Stimulated activated CD8-positive, alpha-beta memory T cell treated with anti-CD3 and anti-CD28 coated beads, Interleukin-4, amount 100 ng/mL, for 48 hours (primary cell): ENCODE measurements around the gene TRIM3.

Experiments
- DNase-seq: peaks from one replicate; pipeline ENCODE4 v3.0.0-alpha.2; 2020

The TRIM3 gene

GRCh38 chr11:6433998-6434660 lies 39.6 kb downstream of the TRIM3 start:
- no peak for DNase-seq

GRCh38 chr11:6431861-6432260 lies 41.9 kb downstream of the TRIM3 start:
- DNase-seq, result no peak

GRCh38 chr11:6427516-6427915 lies 46.2 kb downstream of the TRIM3 start:
- no peak for DNase-seq

GRCh38 chr11:6420677-6421076 lies 53.1 kb downstream of the TRIM3 start:
- no peak for DNase-seq

GRCh38 chr11:6419009-6419631 lies 54.6 kb downstream of the TRIM3 start, which contains the start of gene APBB1:
TSS of gene APBB1 (minus strand) at chr11:6419094. CDS start at chr11:6411347, 7,747 bp downstream.
- DNase-seq, result peak; percentile 77

GRCh38 chr11:6418557-6419008 lies 55.2 kb downstream of the TRIM3 start:
- peak; percentile 41 for DNase-seq

- no peak for DNase-seq
Measured at GRCh38 chr11:6417907-6418556, 55.7 kb downstream of the TRIM3 start.

GRCh38 chr11:6415797-6416196 lies 57.9 kb downstream of the TRIM3 start:
- no peak for DNase-seq

- DNase-seq, result peak; percentile 58
Measured at GRCh38 chr11:6414874-6415328, 58.8 kb downstream of the TRIM3 start.

GRCh38 chr11:6413791-6414201 lies 59.9 kb downstream of the TRIM3 start:
- peak; percentile 71 for DNase-seq

GRCh38 chr11:6411594-6412031 lies 62.1 kb downstream of the TRIM3 start:
- DNase-seq, result no peak

GRCh38 chr11:6410695-6411430 lies 62.9 kb downstream of the TRIM3 start:
- DNase-seq, result no peak

- no peak for DNase-seq
Measured at GRCh38 chr11:6406370-6406769, 67.4 kb downstream of the TRIM3 start.

- DNase-seq, result no peak
Measured at GRCh38 chr11:6405846-6406245, 67.9 kb downstream of the TRIM3 start.

GRCh38 chr11:6405052-6405667 lies 68.6 kb downstream of the TRIM3 start:
- no peak for DNase-seq

- DNase-seq, result no peak
Measured at GRCh38 chr11:6404342-6405051, 69.2 kb downstream of the TRIM3 start.

GRCh38 chr11:6403539-6403938 lies 70.2 kb downstream of the TRIM3 start:
- DNase-seq, result no peak

- DNase-seq, result peak; percentile 75
Measured at GRCh38 chr11:6402561-6402981, 71.2 kb downstream of the TRIM3 start.

- peak; percentile 51 for DNase-seq
Measured at GRCh38 chr11:6402061-6402470, 71.7 kb downstream of the TRIM3 start.

- DNase-seq, result no peak
Measured at GRCh38 chr11:6401464-6401863, 72.3 kb downstream of the TRIM3 start.

- DNase-seq, result no peak
Measured at GRCh38 chr11:6400431-6401345, 73.1 kb downstream of the TRIM3 start.
